ENCODE data around the gene FHIP2A.
"Not testable (repeated sequence)": the region's sequence is repeated elsewhere in the genome, so short reads cannot be mapped to it uniquely, and the experiment has no call there.

FHIP2A gene

GRCh38 chr10:114855776-114856543 is 34.4 kb downstream of the FHIP2A start:
- DNase-seq (ENCODE audit: low read depth in 2 of 2, low spot score in 1 of 2): no peak

DNA sequence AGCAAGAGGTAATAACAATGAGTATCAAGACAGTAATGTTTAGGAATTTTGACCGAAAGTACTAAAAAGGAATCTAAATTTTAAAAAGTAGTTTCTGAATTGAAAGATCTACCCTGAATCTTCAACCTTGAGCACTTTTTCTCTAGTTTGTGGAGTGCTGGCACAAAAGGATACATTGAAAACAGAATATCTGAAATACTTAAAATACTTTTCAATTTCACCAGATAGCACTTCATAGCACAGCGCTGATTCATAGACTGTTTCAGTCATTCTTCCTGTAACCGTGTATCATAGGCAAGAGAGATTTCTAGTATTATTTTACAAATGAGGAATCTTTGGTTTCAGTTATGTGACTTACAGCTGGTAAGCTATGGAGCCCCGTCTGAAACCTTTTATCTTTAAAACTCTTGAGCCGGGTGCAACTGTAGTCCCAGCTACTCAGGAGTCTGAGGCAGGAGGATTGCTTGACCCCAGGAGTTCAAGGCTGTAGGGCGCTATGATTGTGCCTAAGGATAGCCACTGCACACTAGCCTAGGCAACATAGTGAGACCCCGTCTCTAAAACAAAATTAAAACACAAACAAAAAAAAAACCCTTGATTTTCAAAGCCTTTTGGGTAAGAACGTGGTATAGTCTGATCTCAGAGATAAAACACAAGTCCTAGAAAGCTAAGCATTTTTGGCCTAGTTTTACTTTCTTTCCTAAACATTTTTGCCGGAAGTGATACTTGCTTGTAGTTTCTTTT is 35.1 kb downstream of the FHIP2A start:
- no peak for DNase-seq (ENCODE audit: low read depth in 2 of 2, low spot score in 1 of 2)

DNA sequence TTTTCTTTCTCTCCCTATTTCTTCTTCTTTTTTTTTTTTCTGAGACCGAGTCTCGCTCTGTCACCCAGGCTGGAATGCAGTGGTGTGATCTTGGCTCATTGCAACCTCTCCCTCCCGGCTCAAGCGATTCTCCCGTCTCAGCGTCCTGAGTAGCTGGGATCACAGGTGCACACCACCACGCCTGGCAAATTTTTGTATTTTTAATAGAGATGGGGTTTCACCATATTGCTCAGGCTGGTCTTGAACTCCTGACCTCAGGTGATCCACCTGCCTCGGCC is 35.6 kb downstream of the FHIP2A start:
- DNase-seq (ENCODE audit: low read depth in 2 of 2, low spot score in 1 of 2): not testable (repeated sequence)

- no peak for DNase-seq (ENCODE audit: low read depth in 2 of 2, low spot score in 1 of 2)
These were observed 36.5 kb downstream of the FHIP2A start for GRCh38 chr10:114857922-114858629.

DNA sequence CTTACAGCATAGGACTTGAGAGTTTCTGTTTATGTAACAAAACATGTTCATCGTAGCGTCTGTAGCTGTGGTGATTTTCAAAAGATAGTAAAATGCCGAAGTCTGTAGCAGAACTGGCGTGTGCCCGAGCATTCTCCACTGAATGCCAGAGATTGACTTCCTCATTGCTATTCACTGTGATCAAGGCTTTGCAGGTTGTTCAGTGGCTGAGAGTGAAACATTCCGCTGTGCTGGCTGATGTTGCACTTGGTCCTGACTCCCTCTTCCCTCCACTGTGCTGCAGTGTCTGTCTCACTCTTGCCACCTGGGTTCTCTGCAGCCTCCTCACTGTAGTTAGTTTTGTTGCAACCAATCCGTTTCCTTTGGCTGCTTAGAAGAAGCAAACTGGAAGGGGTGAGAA is 37.6 kb downstream of the FHIP2A start:
- DNase-seq (ENCODE audit: low read depth in 2 of 2, low spot score in 1 of 2): no peak

- DNase-seq (ENCODE audit: low read depth in 2 of 2, low spot score in 1 of 2): no peak
These were observed 40.9 kb downstream of the FHIP2A start for GRCh38 chr10:114862456-114862855.

- DNase-seq (ENCODE audit: low read depth in 2 of 2, low spot score in 1 of 2): no peak
These were observed 45.8 kb downstream of the FHIP2A start for GRCh38 chr10:114867365-114867764.

DNA sequence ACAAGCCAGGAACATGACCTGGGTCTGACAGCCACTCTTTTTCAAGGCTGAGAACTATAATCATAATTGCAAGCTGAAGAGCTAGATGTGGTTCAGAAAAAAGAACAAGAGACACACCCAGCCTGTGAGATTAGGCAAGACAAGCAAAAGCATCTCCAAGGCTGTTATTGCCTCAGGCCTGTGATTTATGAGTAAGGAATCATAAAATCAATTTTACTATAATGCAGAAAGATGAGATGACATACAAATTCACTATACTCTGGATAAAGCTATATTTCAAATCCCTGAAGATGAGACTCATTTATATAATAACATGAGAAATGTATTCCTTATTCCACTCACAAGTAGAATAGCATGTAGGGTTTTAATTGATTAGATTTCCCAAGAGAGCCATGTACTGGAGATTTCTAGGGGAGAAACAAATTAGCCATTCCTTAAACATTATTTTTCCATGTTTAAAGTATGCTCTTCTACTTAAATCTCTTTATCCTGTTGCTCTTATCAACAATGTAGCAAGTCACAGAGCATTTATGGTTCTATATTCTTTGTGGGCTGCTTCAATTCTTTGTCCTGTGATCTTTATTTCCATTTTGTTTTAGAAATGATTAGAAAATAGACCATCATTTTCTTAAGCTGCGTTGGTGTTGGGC is 47.4 kb downstream of the FHIP2A start:
- no peak for DNase-seq (ENCODE audit: low read depth in 2 of 2, low spot score in 1 of 2)

GRCh38 chr10:114869520-114869892 is 47.9 kb downstream of the FHIP2A start:
- no peak for DNase-seq (ENCODE audit: low read depth in 2 of 2, low spot score in 1 of 2)

- DNase-seq (ENCODE audit: low read depth in 2 of 2, low spot score in 1 of 2): no peak
These were observed 48.9 kb downstream of the FHIP2A start for GRCh38 chr10:114870486-114870885.

GRCh38 chr10:114871379-114871778 is 49.8 kb downstream of the FHIP2A start:
- DNase-seq (ENCODE audit: low read depth in 2 of 2, low spot score in 1 of 2): no peak

All from stimulated activated CD8-positive, alpha-beta memory T cell treated with anti-CD3 and anti-CD28 coated beads, Interleukin-4, amount 100 ng/mL, for 4 hours (primary cell).